Measurements from ENCODE around the gene TVP23C. TPM values are rescaled to one million over a fixed set of nuclear protein-coding genes. Genes with fewer than 3 reads are reported as not detected.

TVP23C gene
- total RNA-seq, 1 experiment from 2014 or later, result 15.3 TPM

- H3K27ac Mint-ChIP-seq (ENCODE audit: unreplicated experiment), result no peak overlapping the region
- intact Hi-C loops (cut with micrococcal nuclease; ENCODE audit: unreplicated experiment), result no loop called here
- TF ChIP-seq CTCF (IDR thresholded peaks at IDR 0.05; ENCODE audit: insufficient read depth in 1 of 2, low read depth in 1 of 2, low read length in 1 of 2, severe bottlenecking in 1 of 2, unreplicated experiment in 1 of 2), result no peak
Measured at GRCh38 chr17:15453782-15454181, 109.5 kb downstream of the TVP23C start.

DNA sequence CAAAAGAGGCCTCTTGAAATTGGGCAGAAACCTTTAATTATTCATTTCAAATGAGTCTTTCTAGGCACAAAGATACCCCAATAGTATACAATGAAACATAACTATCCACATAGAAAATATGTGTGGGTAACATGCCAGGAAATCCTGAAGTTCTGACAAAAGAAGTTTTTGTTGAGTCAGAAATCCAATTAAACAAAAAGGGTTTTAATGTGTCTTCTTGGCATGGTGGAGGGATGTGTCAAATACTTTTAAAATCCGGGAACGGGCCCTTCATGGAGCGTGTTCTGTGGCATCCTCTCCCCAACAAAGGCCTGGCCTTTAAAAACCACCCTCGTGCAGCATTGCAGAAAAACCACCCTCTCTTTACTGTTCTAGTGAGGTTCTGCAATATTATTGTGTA is 110.0 kb downstream of the TVP23C start:
- peaks cover 8% of the 10 kb centered on the region for H3K4me1 Mint-ChIP-seq (ENCODE audit: low read depth, unreplicated experiment)
- no peaks in the 10 kb centered on the region for H3K36me3 Mint-ChIP-seq (ENCODE audit: insufficient read depth, unreplicated experiment)
- no peaks in the 10 kb centered on the region for H3K27me3 Mint-ChIP-seq (ENCODE audit: insufficient read depth, unreplicated experiment)
- no peak for DNase-seq
- BruUV-seq (replicated peaks), result no TSS peak
- Histone ChIP-seq H3K9me3 (no peaks in the 10 kb centered on the region), H3K4me3 (ENCODE audit: low read depth, low read length) (no peak overlapping the region), H3K4me1 (peaks cover 14% of the 10 kb centered on the region; the same call in 1 of the 2 replicates), H3K36me3 (ENCODE audit: control insufficient read depth, insufficient read depth, low read length) (no peaks in the 10 kb centered on the region), H3K27me3 (replicated peaks; ENCODE audit: control insufficient read depth, insufficient read depth, low read length) (no peaks in the 10 kb centered on the region)
- ChIA-PET CTCF (no interaction called here), POLR2A (no interaction called here)
- H3K4me3 Mint-ChIP-seq (ENCODE audit: unreplicated experiment), result no peak overlapping the region
- no peak overlapping the region for H3K27ac Mint-ChIP-seq (ENCODE audit: unreplicated experiment)
- no peaks in the 10 kb centered on the region for H3K9me3 Mint-ChIP-seq (ENCODE audit: unreplicated experiment)
- intact Hi-C loops (cut with micrococcal nuclease; ENCODE audit: unreplicated experiment), result no loop called here
- TF ChIP-seq CTCF (IDR thresholded peaks at IDR 0.05; ENCODE audit: insufficient read depth in 1 of 2, low read depth in 1 of 2, low read length in 1 of 2, severe bottlenecking in 1 of 2, unreplicated experiment in 1 of 2), result no peak

More at GRCh38 chr17:15453782-15454181, 109.5 kb downstream of the TVP23C start:
- Mint-ChIP-seq H3K9me3 (ENCODE audit: unreplicated experiment) (no peaks in the 10 kb centered on the region), H3K27me3 (ENCODE audit: insufficient read depth, unreplicated experiment) (no peaks in the 10 kb centered on the region), H3K4me1 (ENCODE audit: low read depth, unreplicated experiment) (peaks cover 10% of the 10 kb centered on the region), H3K4me3 (ENCODE audit: unreplicated experiment) (no peak overlapping the region), H3K36me3 (ENCODE audit: insufficient read depth, unreplicated experiment) (no peaks in the 10 kb centered on the region)
- no peak for DNase-seq
- POLR2A ChIA-PET, result no interaction called here
- Histone ChIP-seq H3K4me1 (peaks cover 14% of the 10 kb centered on the region; the same call in 1 of the 2 replicates), H3K4me3 (ENCODE audit: low read depth, low read length) (no peak overlapping the region), H3K27me3 (replicated peaks; ENCODE audit: control insufficient read depth, insufficient read depth, low read length) (no peaks in the 10 kb centered on the region), H3K9me3 (no peaks in the 10 kb centered on the region), H3K36me3 (ENCODE audit: control insufficient read depth, insufficient read depth, low read length) (no peaks in the 10 kb centered on the region)
- BruUV-seq (replicated peaks), result no TSS peak
- CTCF ChIA-PET, result no interaction called here

GRCh38 chr17:15452746-15453145 is 110.5 kb downstream of the TVP23C start:
- intact Hi-C loops (cut with micrococcal nuclease; ENCODE audit: unreplicated experiment), result no loop called here
- Mint-ChIP-seq H3K9me3 (ENCODE audit: unreplicated experiment) (no peaks in the 10 kb centered on the region), H3K27me3 (ENCODE audit: insufficient read depth, unreplicated experiment) (no peaks in the 10 kb centered on the region), H3K36me3 (ENCODE audit: insufficient read depth, unreplicated experiment) (no peaks in the 10 kb centered on the region), H3K27ac (ENCODE audit: unreplicated experiment) (no peak overlapping the region), H3K4me1 (ENCODE audit: low read depth, unreplicated experiment) (peaks cover 4% of the 10 kb centered on the region), H3K4me3 (ENCODE audit: unreplicated experiment) (no peak overlapping the region)
- ChIA-PET CTCF (no interaction called here), POLR2A (no interaction called here)
- Histone ChIP-seq H3K36me3 (ENCODE audit: control insufficient read depth, insufficient read depth, low read length) (no peaks in the 10 kb centered on the region), H3K27me3 (replicated peaks; ENCODE audit: control insufficient read depth, insufficient read depth, low read length) (no peaks in the 10 kb centered on the region), H3K4me1 (peaks cover 13% of the 10 kb centered on the region; the same call in 1 of the 2 replicates), H3K4me3 (ENCODE audit: low read depth, low read length) (no peak overlapping the region), H3K9me3 (no peaks in the 10 kb centered on the region)
- TF ChIP-seq CTCF (IDR thresholded peaks at IDR 0.05; ENCODE audit: insufficient read depth in 1 of 2, low read depth in 1 of 2, low read length in 1 of 2, severe bottlenecking in 1 of 2, unreplicated experiment in 1 of 2), result no peak
- no peak for DNase-seq
- BruUV-seq (replicated peaks), result no TSS peak

Other genes starting within 250 kb of the TVP23C start
- gene TEKT3, start 221.9 kb downstream of the TVP23C start, total RNA-seq (2022), result 0.43 TPM in 1 of 2 replicates, not detected in the other
- gene CDRT4, start 95.9 kb downstream of the TVP23C start, total RNA-seq (2022), result 1.8 and 6.3 TPM in 2 replicates
- gene FBXW10B, start 56.2 kb upstream of the TVP23C start, total RNA-seq (2022), result not detected in 2 replicates
- gene TRIM16, start 120.8 kb upstream of the TVP23C start, total RNA-seq (2022), result 12.4 and 16.2 TPM in 2 replicates
- gene ZNF286A, start 136.3 kb upstream of the TVP23C start, total RNA-seq (2022), result 19.4 and 27.0 TPM in 2 replicates
- not detected in 2 replicates for gene TBC1D26, start 168.8 kb upstream of the TVP23C start, total RNA-seq (2022)

Measured in Caco-2 (cell line).